Astrocyte (in vitro differentiated cells and primary cell): ENCODE measurements around the gene SLC18A3. TPM values are rescaled to one million over a fixed set of nuclear protein-coding genes. Genes with fewer than 3 reads are reported as not detected.

Source experiments
- DNase-seq: peaks from one replicate; pipeline ENCODE4 v3.0.0-alpha.2; 2010; ENCODE audit warnings: low read depth
- FAIRE-seq: peaks from 2 replicates; lab custom pipeline; 2011; peaks lifted over from hg19 to GRCh38; lab: Jason Lieb, UNC
- H2AFZ ChIP-seq: 2 replicates; pipeline ENCODE4 v1.6.0; 2012; ENCODE audit warnings: low read depth, low read length, inconsistent platforms
- H3K27ac ChIP-seq: 2 replicates; pipeline ENCODE4 v1.5.1; 2011; ENCODE audit warnings: low read depth, low read length, inconsistent platforms
- H3K27me3 ChIP-seq: 2 replicates; pipeline ENCODE4 v1.6.0; 2011; ENCODE audit warnings: low read length, inconsistent platforms; ENCODE audit not compliant: insufficient read depth
- H3K36me3 ChIP-seq: 2 replicates; pipeline ENCODE4 v1.5.1; 2011; ENCODE audit warnings: low read length, inconsistent platforms; ENCODE audit not compliant: insufficient read depth
- H3K4me1 ChIP-seq: 2 replicates; pipeline ENCODE4 v1.5.1; 2011; ENCODE audit warnings: low read length, inconsistent platforms; ENCODE audit not compliant: insufficient read depth
- H3K4me2 ChIP-seq: 2 replicates; pipeline ENCODE4 v1.6.0; 2012; ENCODE audit warnings: low read length, inconsistent platforms
- H3K4me3 ChIP-seq: 2 replicates; pipeline ENCODE4 v1.5.1; 2011; ENCODE audit warnings: low read depth, mild to moderate bottlenecking, low read length, inconsistent platforms; ENCODE audit not compliant: insufficient read depth
- H3K79me2 ChIP-seq: 2 replicates; pipeline ENCODE4 v1.6.0; 2012; ENCODE audit warnings: mild to moderate bottlenecking, low read length, inconsistent platforms; ENCODE audit not compliant: insufficient read depth
- H3K9ac ChIP-seq: 2 replicates; pipeline ENCODE4 v1.6.0; 2012; ENCODE audit warnings: mild to moderate bottlenecking, low read length, inconsistent platforms
- H3K9me3 ChIP-seq: 2 replicates; pipeline ENCODE4 v1.5.1; 2012; ENCODE audit warnings: low read depth, mild to moderate bottlenecking, low read length, inconsistent platforms; ENCODE audit not compliant: insufficient read depth
- H4K20me1 ChIP-seq: 2 replicates; pipeline ENCODE4 v1.6.0; 2012; ENCODE audit warnings: low read length, inconsistent platforms; ENCODE audit not compliant: insufficient read depth
- H3K27ac Mint-ChIP-seq: one replicate; pipeline ENCODE4 v1.8.0; 2021; ENCODE audit warnings: mild to moderate bottlenecking, mixed read lengths; ENCODE audit not compliant: unreplicated experiment
- H3K27me3 Mint-ChIP-seq: one replicate; pipeline ENCODE4 v1.8.0; 2021; ENCODE audit warnings: low read depth, mixed read lengths; ENCODE audit not compliant: unreplicated experiment
- H3K36me3 Mint-ChIP-seq: one replicate; pipeline ENCODE4 v1.8.0; 2021; ENCODE audit warnings: low read depth, mixed read lengths; ENCODE audit not compliant: unreplicated experiment
- H3K4me1 Mint-ChIP-seq: one replicate; pipeline ENCODE4 v1.8.0; 2021; ENCODE audit warnings: low read depth, mixed read lengths; ENCODE audit not compliant: unreplicated experiment
- H3K4me3 Mint-ChIP-seq: one replicate; pipeline ENCODE4 v1.8.0; 2021; ENCODE audit warnings: mild to moderate bottlenecking, moderate library complexity, mixed read lengths; ENCODE audit not compliant: unreplicated experiment
- H3K9me3 Mint-ChIP-seq: one replicate; pipeline ENCODE4 v1.8.0; 2021; ENCODE audit warnings: mild to moderate bottlenecking, mixed read lengths; ENCODE audit not compliant: unreplicated experiment
- CTCF ChIP-seq: IDR thresholded peaks from 2 replicates; pipeline ENCODE4 v1.5.1; 2011; ENCODE audit warnings: low read depth, mild to moderate bottlenecking, inconsistent platforms, low read length, moderate library complexity; ENCODE audit not compliant: insufficient read depth
- EZH2 ChIP-seq: IDR thresholded peaks from 2 replicates; pipeline ENCODE4 v1.6.1; 2012; ENCODE audit warnings: mild to moderate bottlenecking, low read length, inconsistent platforms; ENCODE audit not compliant: insufficient read depth
- total RNA-seq: library from RNA; stranded (reverse); gene quantifications from 2 replicates; pipeline ENCODE4 v1.2.1, GENCODE V29; 2021

Gene SLC18A3
- total RNA-seq, 1 donor from 2014 or later = 4.6 TPM

GRCh38 chr10:49647985-49648795 lies 38.1 kb downstream of the SLC18A3 start:
- no peaks in the 10 kb centered on the region for H3K4me1 ChIP-seq
- H3K9me3 ChIP-seq = no peaks in the 10 kb centered on the region
- H3K4me2 ChIP-seq = no peak overlapping the region
- H3K27ac ChIP-seq = no peak overlapping the region
- DNase-seq (no peak), FAIRE-seq (no peak)
- Mint-ChIP-seq H3K27me3 (peaks cover 72% of the 10 kb centered on the region), H3K4me3 (no peak overlapping the region), H3K4me1 (no peaks in the 10 kb centered on the region), H3K9me3 (peaks cover 7% of the 10 kb centered on the region), H3K36me3 (peaks cover 2% of the 10 kb centered on the region), H3K27ac (no peak overlapping the region)
- no peaks in the 10 kb centered on the region for H3K36me3 ChIP-seq
- H2AFZ ChIP-seq = no peak overlapping the region
- H3K79me2 ChIP-seq = no peaks in the 10 kb centered on the region
- H3K9ac ChIP-seq = no peak overlapping the region
- peaks cover 3% of the 10 kb centered on the region for H3K27me3 ChIP-seq
- no peak for TF ChIP-seq CTCF
- no peak for TF ChIP-seq EZH2
- H3K4me3 ChIP-seq = no peak overlapping the region
- H4K20me1 ChIP-seq = no peaks in the 10 kb centered on the region

- no peak overlapping the region for H3K4me3 Mint-ChIP-seq
- H3K27ac ChIP-seq = no peak overlapping the region
- peaks cover 2% of the 10 kb centered on the region for H3K36me3 Mint-ChIP-seq
- H3K27me3 Mint-ChIP-seq = peaks cover 68% of the 10 kb centered on the region
- H3K36me3 ChIP-seq = no peaks in the 10 kb centered on the region
- no peaks in the 10 kb centered on the region for H3K9me3 ChIP-seq
- peaks cover 3% of the 10 kb centered on the region for H3K27me3 ChIP-seq
- H3K9ac ChIP-seq = no peak overlapping the region
- no peaks in the 10 kb centered on the region for H4K20me1 ChIP-seq
- peaks cover 4% of the 10 kb centered on the region for H3K9me3 Mint-ChIP-seq
- no peaks in the 10 kb centered on the region for H3K79me2 ChIP-seq
- H3K4me2 ChIP-seq = peak overlapping the region; percentile 16
- no peaks in the 10 kb centered on the region for H3K4me1 Mint-ChIP-seq
- TF ChIP-seq CTCF = no peak
- no peak for TF ChIP-seq EZH2
- H3K4me3 ChIP-seq = no peak overlapping the region
- H3K4me1 ChIP-seq = no peaks in the 10 kb centered on the region
- H2AFZ ChIP-seq = no peak overlapping the region
- DNase-seq (no peak), FAIRE-seq (no peak)
- no peak overlapping the region for H3K27ac Mint-ChIP-seq
Measured at GRCh38 chr10:49649294-49649693, 39.2 kb downstream of the SLC18A3 start.
